ENCODE results near the gene OS9.

OS9 gene

GRCh38 chr12:57732270-57732669, 38.3 kb downstream of the OS9 start:
- ChIA-PET CTCF (interaction anchor here (1.8 to 2.2 kb wide), 2 partner anchors 9 to 13 kb away, joined by 5 to 9 read pairs; no protein-coding TSS in a partner anchor), POLR2A (no interaction called here)
- TF ChIP-seq, protein P1, sequence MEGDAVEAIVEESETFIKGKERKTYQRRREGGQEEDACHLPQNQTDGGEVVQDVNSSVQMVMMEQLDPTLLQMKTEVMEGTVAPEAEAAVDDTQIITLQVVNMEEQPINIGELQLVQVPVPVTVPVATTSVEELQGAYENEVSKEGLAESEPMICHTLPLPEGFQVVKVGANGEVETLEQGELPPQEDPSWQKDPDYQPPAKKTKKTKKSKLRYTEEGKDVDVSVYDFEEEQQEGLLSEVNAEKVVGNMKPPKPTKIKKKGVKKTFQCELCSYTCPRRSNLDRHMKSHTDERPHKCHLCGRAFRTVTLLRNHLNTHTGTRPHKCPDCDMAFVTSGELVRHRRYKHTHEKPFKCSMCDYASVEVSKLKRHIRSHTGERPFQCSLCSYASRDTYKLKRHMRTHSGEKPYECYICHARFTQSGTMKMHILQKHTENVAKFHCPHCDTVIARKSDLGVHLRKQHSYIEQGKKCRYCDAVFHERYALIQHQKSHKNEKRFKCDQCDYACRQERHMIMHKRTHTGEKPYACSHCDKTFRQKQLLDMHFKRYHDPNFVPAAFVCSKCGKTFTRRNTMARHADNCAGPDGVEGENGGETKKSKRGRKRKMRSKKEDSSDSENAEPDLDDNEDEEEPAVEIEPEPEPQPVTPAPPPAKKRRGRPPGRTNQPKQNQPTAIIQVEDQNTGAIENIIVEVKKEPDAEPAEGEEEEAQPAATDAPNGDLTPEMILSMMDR (IDR thresholded peaks at IDR 0.05; ENCODE audit: control extremely low read depth, extremely low read depth, low read depth, missing control alignments), result no peak
- DNase-seq (ENCODE audit: extremely low spot score), result no peak

GRCh38 chr12:57732726-57733593, 39.0 kb downstream of the OS9 start:
- TF ChIP-seq, protein P1 (IDR thresholded peaks at IDR 0.05; ENCODE audit: control extremely low read depth, extremely low read depth, low read depth, missing control alignments), result no peak
- DNase-seq (ENCODE audit: extremely low spot score), result no peak
- ChIA-PET CTCF (interaction anchor here (1.5 to 2.2 kb wide), 3 partner anchors 9 to 149 kb away, joined by 3 to 9 read pairs (median 5); no protein-coding TSS in a partner anchor), POLR2A (no interaction called here)

DNA sequence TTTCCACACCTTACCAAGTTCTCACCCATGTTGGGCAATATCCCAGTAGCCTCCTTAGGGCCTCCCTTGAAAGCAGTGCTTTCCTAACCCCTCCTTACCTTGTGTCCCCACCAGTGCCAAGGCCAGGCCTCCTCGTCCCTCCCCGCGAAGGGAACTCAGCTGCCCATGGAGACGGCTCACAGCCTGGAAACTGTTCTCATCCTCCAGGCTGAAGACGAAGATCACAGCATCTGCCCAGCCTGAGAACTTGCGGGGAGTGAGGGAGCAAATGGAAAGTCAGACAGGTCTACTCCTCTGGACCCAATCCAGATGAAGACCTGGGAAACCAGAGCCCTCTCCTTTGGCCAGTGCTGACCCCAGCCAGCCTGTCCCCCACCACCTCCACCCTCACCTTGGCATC, 40.0 kb downstream of the OS9 start:
- CTCF ChIA-PET, result interaction anchor here (1.1 to 2.2 kb wide), 3 partner anchors 7 to 150 kb away, joined by 3 to 5 read pairs (median 3); partner anchors contain the start of gene CDK4
- POLR2A ChIA-PET, result no interaction called here
- no peak for DNase-seq (ENCODE audit: extremely low spot score)
- TF ChIP-seq, protein P1 (IDR thresholded peaks at IDR 0.05; ENCODE audit: control extremely low read depth, extremely low read depth, low read depth, missing control alignments), result no peak

- ChIA-PET POLR2A (no interaction called here), CTCF (interaction anchor here (0.9 to 3.4 kb wide), 6 partner anchors 8 to 151 kb away, joined by 3 to 12 read pairs (median 4); partner anchors contain the start of genes CDK4, OS9 and TSPAN31)
- no peak for DNase-seq (ENCODE audit: extremely low spot score)
- TF ChIP-seq, protein P1 (IDR thresholded peaks at IDR 0.05; ENCODE audit: control extremely low read depth, extremely low read depth, low read depth, missing control alignments), result no peak
Measured at GRCh38 chr12:57734591-57734990, 40.7 kb downstream of the OS9 start.

- TF ChIP-seq, protein P1 (IDR thresholded peaks at IDR 0.05; ENCODE audit: control extremely low read depth, extremely low read depth, low read depth, missing control alignments), result no peak
- no peak for DNase-seq (ENCODE audit: extremely low spot score)
- CTCF ChIA-PET, result interaction anchor here (0.9 to 3.4 kb wide), 5 partner anchors 9 to 152 kb away, joined by 3 to 12 read pairs (median 5); partner anchors contain the start of genes OS9 and TSPAN31
- POLR2A ChIA-PET, result no interaction called here
Measured at GRCh38 chr12:57735198-57735855, 41.4 kb downstream of the OS9 start.

DNA sequence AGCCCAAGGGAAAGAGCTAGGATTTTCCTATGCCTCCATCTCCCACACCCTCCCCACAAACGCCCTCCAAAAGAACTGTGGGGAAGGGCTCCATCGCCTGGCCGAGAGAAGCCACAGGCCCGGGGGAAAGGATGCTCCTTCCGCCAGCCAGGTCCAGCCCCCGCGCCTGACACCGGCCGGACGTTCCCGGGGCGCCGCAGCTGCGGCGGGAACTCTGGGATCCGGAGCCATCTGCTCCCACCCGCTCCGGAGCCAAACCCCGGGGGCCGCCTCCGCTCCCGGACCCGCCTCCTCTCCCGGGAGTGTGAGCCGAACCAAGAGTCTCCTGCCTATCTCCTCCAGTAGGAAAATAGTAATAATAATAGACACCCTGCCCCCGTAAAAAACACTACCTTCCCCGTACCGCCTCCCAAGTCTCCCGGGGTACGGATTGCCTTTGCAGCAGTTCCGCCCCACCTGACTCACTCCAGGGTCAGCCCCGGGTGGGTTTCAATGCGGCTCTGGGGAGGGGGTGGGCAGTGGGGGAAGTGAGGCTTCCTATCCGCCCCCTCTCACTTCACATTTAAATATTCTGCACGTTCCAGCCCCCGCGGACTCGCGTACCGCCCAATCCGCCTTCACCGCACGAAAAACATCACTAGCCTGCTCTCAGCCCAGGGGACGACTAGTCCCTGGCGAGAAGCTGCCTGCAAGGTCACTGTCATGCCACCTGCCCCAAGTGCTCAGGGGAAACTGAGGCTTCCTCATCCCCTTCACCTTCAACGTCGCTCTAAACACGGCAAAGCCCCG, 42.2 kb downstream of the OS9 start:
- no peak for DNase-seq (ENCODE audit: extremely low spot score)
- ChIA-PET CTCF (interaction anchor here (1.3 to 3.4 kb wide), 3 partner anchors 10 to 153 kb away, joined by 3 to 12 read pairs (median 5); partner anchors contain the start of gene OS9), POLR2A (no interaction called here)
- TF ChIP-seq, protein P1 (IDR thresholded peaks at IDR 0.05; ENCODE audit: control extremely low read depth, extremely low read depth, low read depth, missing control alignments), result no peak

All from GM10248 (cell line).